GM23338 (cell line): ENCODE data around the gene ACSBG1. TPM values are rescaled to one million over a fixed set of nuclear protein-coding genes. Genes with fewer than 3 reads are reported as not detected.
A peak's percentile ranks its signal among the peaks of the same experiment; 100 is the strongest.

Experiments used
- ATAC-seq: fragments of 200-7000 bp; cut with Tn5 transposase; 3 replicates; pipeline ENCODE4 v1.9.1; 2020
- DNase-seq: peaks from one replicate; pipeline ENCODE4 v3.0.0-alpha.2; 2015; ENCODE audit warnings: low spot score
- H2AFZ ChIP-seq: fragments of 200-600 bp; sonication (generic); 2 replicates; pipeline ENCODE4 v1.8.0; 2016; ENCODE audit warnings: antibody characterized with exemption, mild to moderate bottlenecking, moderate library complexity
- H3F3A ChIP-seq: fragments of 200-600 bp; sonication (generic); replicated peaks from 2 replicates; pipeline ENCODE4 v1.8.0; 2017; ENCODE audit warnings: antibody characterized with exemption, mixed run types, low read depth
- H3K27ac ChIP-seq: fragments of 200-600 bp; sonication (generic); 2 replicates; pipeline ENCODE4 v1.6.1; 2016; ENCODE audit warnings: low read depth
- H3K27me3 ChIP-seq: fragments of 200-600 bp; sonication (generic); 2 replicates; pipeline ENCODE4 v1.8.0; 2016; ENCODE audit warnings: mild to moderate bottlenecking, mixed run types, moderate library complexity; ENCODE audit not compliant: insufficient read depth
- H3K36me3 ChIP-seq: fragments of 200-600 bp; sonication (generic); 2 replicates; pipeline ENCODE4 v1.8.0; 2016; ENCODE audit warnings: mild to moderate bottlenecking; ENCODE audit not compliant: insufficient read depth
- H3K4me1 ChIP-seq: fragments of 200-600 bp; sonication (generic); 2 replicates; pipeline ENCODE4 v1.8.0; 2016; ENCODE audit warnings: mild to moderate bottlenecking, moderate library complexity; ENCODE audit not compliant: insufficient read depth
- H3K4me2 ChIP-seq: fragments of 200-600 bp; sonication (generic); 2 replicates; pipeline ENCODE4 v1.7.1; 2017; ENCODE audit warnings: mixed run types
- H3K4me3 ChIP-seq: fragments of 200-600 bp; sonication (generic); 2 replicates; pipeline ENCODE4 v1.6.1; 2016; ENCODE audit warnings: mixed run types
- H3K79me2 ChIP-seq: fragments of 200-600 bp; sonication (generic); replicated peaks from 2 replicates; pipeline ENCODE4 v1.8.0; 2017; ENCODE audit warnings: mild to moderate bottlenecking; ENCODE audit not compliant: insufficient read depth
- H3K9me2 ChIP-seq: fragments of 200-600 bp; sonication (generic); 2 replicates; pipeline ENCODE4 v1.8.0; 2017; ENCODE audit not compliant: insufficient read depth
- H4K20me1 ChIP-seq: fragments of 200-600 bp; sonication (generic); replicated peaks from 2 replicates; pipeline ENCODE4 v1.8.0; 2017; ENCODE audit warnings: mild to moderate bottlenecking; ENCODE audit not compliant: insufficient read depth
- H3K27ac Mint-ChIP-seq: 2 replicates; pipeline ENCODE4 v1.8.0; 2020; ENCODE audit warnings: inconsistent platforms, mild to moderate bottlenecking, moderate library complexity, mixed read lengths
- H3K27me3 Mint-ChIP-seq: 3 replicates; pipeline ENCODE4 v1.8.0; 2022; ENCODE audit warnings: low read depth, mild to moderate bottlenecking, moderate library complexity, mixed read lengths, inconsistent platforms; ENCODE audit not compliant: insufficient read depth, poor library complexity
- H3K36me3 Mint-ChIP-seq: 3 replicates; pipeline ENCODE4 v1.8.0; 2021; ENCODE audit warnings: low read depth, mild to moderate bottlenecking, inconsistent platforms, moderate library complexity, mixed read lengths
- H3K4me1 Mint-ChIP-seq: 3 replicates; pipeline ENCODE4 v1.8.0; 2020; ENCODE audit warnings: mild to moderate bottlenecking, inconsistent platforms, mixed read lengths
- H3K4me3 Mint-ChIP-seq: 3 replicates; pipeline ENCODE4 v1.8.0; 2021; ENCODE audit warnings: moderate library complexity, mild to moderate bottlenecking, inconsistent platforms, mixed read lengths
- H3K9me3 Mint-ChIP-seq: 3 replicates; pipeline ENCODE4 v1.8.0; 2020; ENCODE audit warnings: moderate library complexity, mild to moderate bottlenecking, inconsistent platforms, mixed read lengths
- CREB1 ChIP-seq: fragments of 250-450 bp; sonication (Bioruptor Pico); IDR thresholded peaks from 2 replicates; pipeline ENCODE4 v1.5.0; 2020; ENCODE audit warnings: low read depth, mild to moderate bottlenecking, moderate library complexity
- CTCF ChIP-seq, 2 experiments: fragments of 200-600 bp in 1 of 2; sonication (generic) in 1 of 2; conservative IDR thresholded peaks; 2 replicates each; pipeline versions ENCODE4 v1.5.1 to v1.6.1; 2016 to 2017; ENCODE audit warnings: antibody characterized with exemption in 2 of 2, low read depth in 2 of 2, mild to moderate bottlenecking in 2 of 2, moderate library complexity in 1 of 2
- EZH2 ChIP-seq: fragments of 200-600 bp; sonication (generic); IDR thresholded peaks from one replicate; pipeline ENCODE4 v1.8.0; 2017; ENCODE audit warnings: antibody characterized with exemption, mild to moderate bottlenecking, low read depth; ENCODE audit not compliant: unreplicated experiment
- EZH2phosphoT487 ChIP-seq: fragments of 200-600 bp; sonication (generic); IDR thresholded peaks from one replicate; pipeline ENCODE4 v1.8.1; 2018; ENCODE audit warnings: antibody characterized with exemption; ENCODE audit not compliant: unreplicated experiment
- JUNB ChIP-seq: IDR thresholded peaks from one replicate; pipeline ENCODE4 v1.6.1; 2016; ENCODE audit warnings: antibody characterized with exemption; ENCODE audit not compliant: unreplicated experiment
- NANOG ChIP-seq: IDR thresholded peaks from 2 replicates; pipeline ENCODE4 v1.6.1; 2016; ENCODE audit warnings: antibody characterized with exemption, borderline replicate concordance
- REST ChIP-seq: IDR thresholded peaks from one replicate; pipeline ENCODE4 v1.6.1; 2018; ENCODE audit warnings: antibody characterized with exemption; ENCODE audit not compliant: unreplicated experiment
- STAT1 ChIP-seq: IDR thresholded peaks from one replicate; pipeline ENCODE4 v1.6.1; 2016; ENCODE audit warnings: antibody characterized with exemption; ENCODE audit not compliant: unreplicated experiment
- ZNF331 ChIP-seq: fragments of 250-450 bp; sonication (Bioruptor Pico); IDR thresholded peaks from 2 replicates; pipeline ENCODE4 v1.5.0; 2020; ENCODE audit warnings: low read depth, mild to moderate bottlenecking, moderate library complexity
- ZNF462 ChIP-seq: fragments of 250-450 bp; sonication (Bioruptor Pico); IDR thresholded peaks from 2 replicates; pipeline ENCODE4 v1.5.0; 2020; ENCODE audit warnings: mild to moderate bottlenecking, moderate library complexity
- long read RNA-seq: library from polyadenylated mRNA; unstranded; transcript quantifications from one replicate; pipeline ENCODE4 v2.0.0, GENCODE V29; 2020; ENCODE audit not compliant: unreplicated experiment
- polyA plus RNA-seq: library from polyadenylated mRNA; unstranded; fragments of >200 nt; fragmentation: Nextera tagmentation; extraction: Ambion mirVana; gene quantifications from 2 replicates; pipeline ENCODE4 v1.2.1, GENCODE V29; 2016
- total RNA-seq: library from RNA; depleted of rRNA; stranded (reverse); fragments of >200 nt; shearing (Covaris generic); gene quantifications from 2 replicates; pipeline ENCODE4 v1.2.3, GENCODE V29; 2014; rRNA removed

The ACSBG1 gene
- total RNA-seq (7.3 and 10.0 TPM in 2 replicates), polyA plus RNA-seq (1.9 TPM in 2 replicates)
- long read RNA-seq, partial matches to known transcripts = 1 of 1 reads
- long read RNA-seq, other reads (novel, unspliced or antisense) = 0 of 1 reads

- DNase-seq (peak; percentile 61), ATAC-seq (peak; percentile 81)
- H3K9me2 ChIP-seq = peaks cover 6% of the 10 kb centered on the region; the same call in 1 of the 2 replicates
- peak within 1 kb of the TSS; percentile 70 for H3K4me2 ChIP-seq
- no peaks in the 10 kb centered on the region for H3K79me2 ChIP-seq
- H3K4me1 Mint-ChIP-seq = peaks cover 28% of the 10 kb centered on the region
- H3K27me3 ChIP-seq = no peaks in the 10 kb centered on the region
- no peaks in the 10 kb centered on the region for H4K20me1 ChIP-seq
- peak within 1 kb of the TSS; percentile 79 for H3K27ac Mint-ChIP-seq
- H3K27me3 Mint-ChIP-seq = peaks cover 12% of the 10 kb centered on the region
- H3K4me3 Mint-ChIP-seq = peak within 1 kb of the TSS; percentile 42
- peaks cover 25% of the 10 kb centered on the region for H3K4me1 ChIP-seq
- H3K36me3 Mint-ChIP-seq = no peaks in the 10 kb centered on the region
- H3K27ac ChIP-seq = peak within 1 kb of the TSS; percentile 89
- H2AFZ ChIP-seq = peak within 1 kb of the TSS; percentile 43
- H3F3A ChIP-seq = peaks cover 5% of the 10 kb centered on the region; the same call in 1 of the 2 replicates
- H3K4me3 ChIP-seq = peak within 1 kb of the TSS; percentile 29
- no peaks in the 10 kb centered on the region for H3K9me3 Mint-ChIP-seq
- H3K36me3 ChIP-seq = no peaks in the 10 kb centered on the region
- TF ChIP-seq ZNF331 (CRISPR knock-in tag) (no peak), CREB1 (CRISPR knock-in tag) (no peak), JUNB (no peak), NANOG (no peak), EZH2phosphoT487 (no peak), CTCF (conservative IDR thresholded peaks at IDR 0.05; ENCODE audit: low read depth in 2 of 2) (no peak), REST (no peak), EZH2 (no peak), ZNF462 (no peak), STAT1 (no peak)
Observed at GRCh38 chr15:78234515-78235040, at the start of gene ACSBG1. TSS of gene ACSBG1 (minus strand) at chr15:78234565. CDS start at chr15:78234501, 64 bp downstream.
